ENCODE results near the gene NQO1. TPM values are rescaled to one million over a fixed set of nuclear protein-coding genes. Genes with fewer than 3 reads are reported as not detected.

The NQO1 gene
- total and polyA plus RNA-seq, 2 donors (not counting 1 experiment from before 2014, with no cell fraction given) = 1.3 to 2.3 TPM

DNA sequence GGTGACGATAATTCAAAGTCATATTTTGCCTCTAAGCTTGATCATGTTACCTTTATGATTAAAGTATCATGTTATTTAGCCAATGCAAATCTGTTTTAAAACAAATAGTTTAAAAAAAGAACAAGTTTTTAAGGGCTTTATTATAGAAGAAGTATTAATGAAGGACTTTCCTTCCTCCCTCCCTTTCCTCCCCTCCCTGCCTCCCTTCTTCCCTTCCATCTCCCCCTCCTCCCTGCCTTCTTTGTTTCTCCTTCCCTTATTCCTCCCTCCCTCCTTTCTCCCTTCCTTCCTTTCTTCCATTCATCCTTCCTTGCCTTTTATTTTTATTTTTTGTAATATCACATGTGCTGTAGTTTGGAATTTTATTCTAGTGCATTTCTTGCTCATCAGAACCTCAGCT lies 26.4 kb downstream of the NQO1 start:
- H3K4me3 Mint-ChIP-seq = no peak overlapping the region
- no peak overlapping the region for H3K4me2 ChIP-seq (replicated peaks; ENCODE audit: low read depth, low read length, poor library complexity, severe bottlenecking)
- H3K27ac Mint-ChIP-seq = no peak overlapping the region

DNA sequence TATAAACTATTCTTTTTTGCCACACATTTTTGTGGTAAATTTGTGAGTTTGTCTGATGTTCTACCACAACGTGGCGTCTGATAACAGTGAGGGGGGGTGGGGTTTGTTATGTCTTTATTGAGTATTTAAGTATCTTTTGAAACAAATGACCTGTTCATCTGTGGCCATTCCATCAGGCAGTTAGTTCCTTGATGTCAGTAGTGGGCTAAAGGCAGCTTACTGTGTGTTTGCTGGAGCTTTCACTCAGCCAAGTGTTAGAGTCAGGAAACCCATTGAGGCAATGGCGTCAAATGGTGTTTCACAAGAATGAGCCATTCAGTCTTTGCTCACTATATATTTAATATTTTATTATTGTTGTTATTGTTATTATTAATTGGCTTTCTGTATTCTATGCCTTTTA lies 28.0 kb downstream of the NQO1 start:
- ChIA-PET POLR2A (no interaction called here), CTCF (no interaction called here)
- Histone ChIP-seq H3K4me1 (ENCODE audit: control insufficient read depth in 2 of 2, insufficient read depth in 2 of 2, low read length in 2 of 2) (no peaks in the 10 kb centered on the region), H3K79me2 (ENCODE audit: control insufficient read depth, insufficient read depth, low read length) (peaks cover 5% of the 10 kb centered on the region), H3K4me3 (ENCODE audit: control extremely low read depth in 1 of 5, extremely low read depth in 1 of 5, insufficient read depth in 1 of 5, low read depth in 2 of 5, low read length in 4 of 5) (no peak overlapping the region), H4K20me1 (ENCODE audit: control insufficient read depth, insufficient read depth, low read length, poor library complexity, severe bottlenecking) (no peaks in the 10 kb centered on the region), H3K4me2 (replicated peaks; ENCODE audit: low read depth, low read length, poor library complexity, severe bottlenecking) (no peak overlapping the region), H3K27ac (ENCODE audit: low read length in 2 of 2) (no peak overlapping the region), H3K9ac (ENCODE audit: low read length) (no peak overlapping the region), H2AFZ (ENCODE audit: insufficient read depth, low read depth, low read length, poor library complexity, severe bottlenecking) (no peak overlapping the region), H3K9me3 (ENCODE audit: control extremely low read depth in 1 of 3, control insufficient read depth in 2 of 3, insufficient read depth in 1 of 3, low read length in 2 of 3) (no peaks in the 10 kb centered on the region), H3K27me3 (replicated peaks in 1 of 4; ENCODE audit: control extremely low read depth in 1 of 4, control insufficient read depth in 3 of 4, insufficient read depth in 4 of 4, low read length in 3 of 4) (no peaks in the 10 kb centered on the region), H3K36me3 (replicated peaks in 1 of 2; ENCODE audit: control extremely low read depth in 1 of 2, control insufficient read depth in 1 of 2, extremely low read depth in 1 of 2, insufficient read depth in 2 of 2, low read length in 1 of 2) (peaks cover 0 to 37% of the 10 kb centered on the region in 2 experiments)
- TF ChIP-seq EZH2 (IDR thresholded peaks at IDR 0.05; ENCODE audit: borderline replicate concordance, insufficient read depth, low read depth, low read length, poor library complexity, severe bottlenecking) = no peak
- TF ChIP-seq, protein P1, sequence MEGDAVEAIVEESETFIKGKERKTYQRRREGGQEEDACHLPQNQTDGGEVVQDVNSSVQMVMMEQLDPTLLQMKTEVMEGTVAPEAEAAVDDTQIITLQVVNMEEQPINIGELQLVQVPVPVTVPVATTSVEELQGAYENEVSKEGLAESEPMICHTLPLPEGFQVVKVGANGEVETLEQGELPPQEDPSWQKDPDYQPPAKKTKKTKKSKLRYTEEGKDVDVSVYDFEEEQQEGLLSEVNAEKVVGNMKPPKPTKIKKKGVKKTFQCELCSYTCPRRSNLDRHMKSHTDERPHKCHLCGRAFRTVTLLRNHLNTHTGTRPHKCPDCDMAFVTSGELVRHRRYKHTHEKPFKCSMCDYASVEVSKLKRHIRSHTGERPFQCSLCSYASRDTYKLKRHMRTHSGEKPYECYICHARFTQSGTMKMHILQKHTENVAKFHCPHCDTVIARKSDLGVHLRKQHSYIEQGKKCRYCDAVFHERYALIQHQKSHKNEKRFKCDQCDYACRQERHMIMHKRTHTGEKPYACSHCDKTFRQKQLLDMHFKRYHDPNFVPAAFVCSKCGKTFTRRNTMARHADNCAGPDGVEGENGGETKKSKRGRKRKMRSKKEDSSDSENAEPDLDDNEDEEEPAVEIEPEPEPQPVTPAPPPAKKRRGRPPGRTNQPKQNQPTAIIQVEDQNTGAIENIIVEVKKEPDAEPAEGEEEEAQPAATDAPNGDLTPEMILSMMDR (IDR thresholded peaks at IDR 0.05) = no peak
- no peak for DNase-seq
- no peak overlapping the region for H3K4me3 Mint-ChIP-seq
- no peak for ATAC-seq (ENCODE audit: low read depth)
- intact Hi-C loops (cut with micrococcal nuclease) = no loop called here
- H3K27me3 Mint-ChIP-seq = no peaks in the 10 kb centered on the region
- no peaks in the 10 kb centered on the region for H3K9me3 Mint-ChIP-seq (ENCODE audit: insufficient read depth)
- H3K4me1 Mint-ChIP-seq = no peaks in the 10 kb centered on the region
- 92% methylated on average over 2 of the region's 3 CpGs for WGBS (ENCODE audit: insufficient coverage)
- H3K27ac Mint-ChIP-seq = no peak overlapping the region

More for the DNA sequence above, 26.4 kb downstream of the NQO1 start:
- no peaks in the 10 kb centered on the region for H3K27me3 Mint-ChIP-seq
- H3K27me3 ChIP-seq (replicated peaks in 1 of 4; ENCODE audit: control extremely low read depth in 1 of 4, control insufficient read depth in 3 of 4, insufficient read depth in 4 of 4, low read length in 3 of 4) = no peaks in the 10 kb centered on the region
- intact Hi-C loops (cut with micrococcal nuclease) = loop anchor here (10.0 kb wide), 2 partner anchors 155 to 305 kb away; no protein-coding TSS in a partner anchor
- DNase-seq (no peak), ATAC-seq (ENCODE audit: low read depth) (no peak)
- H3K4me1 Mint-ChIP-seq = no peaks in the 10 kb centered on the region
- no peak overlapping the region for H2AFZ ChIP-seq (ENCODE audit: insufficient read depth, low read depth, low read length, poor library complexity, severe bottlenecking)
- H3K36me3 ChIP-seq (replicated peaks in 1 of 2; ENCODE audit: control extremely low read depth in 1 of 2, control insufficient read depth in 1 of 2, extremely low read depth in 1 of 2, insufficient read depth in 2 of 2, low read length in 1 of 2) = peaks cover 0 to 34% of the 10 kb centered on the region in 2 experiments
- no peak overlapping the region for H3K4me3 ChIP-seq (ENCODE audit: control extremely low read depth in 1 of 5, extremely low read depth in 1 of 5, insufficient read depth in 1 of 5, low read depth in 2 of 5, low read length in 4 of 5)
- CTCF ChIA-PET = interaction anchor here (0.7 to 1.2 kb wide), 2 partner anchors 8 to 10 kb away, joined by 3 to 4 read pairs; no protein-coding TSS in a partner anchor
- no CpG with 5 or more reads among the region's 1 CpG for WGBS (ENCODE audit: insufficient coverage)
- H3K9me3 ChIP-seq (ENCODE audit: control extremely low read depth in 1 of 3, control insufficient read depth in 2 of 3, insufficient read depth in 1 of 3, low read length in 2 of 3) = no peaks in the 10 kb centered on the region
- no peaks in the 10 kb centered on the region for H3K4me1 ChIP-seq (ENCODE audit: control insufficient read depth in 2 of 2, insufficient read depth in 2 of 2, low read length in 2 of 2)
- POLR2A ChIA-PET = no interaction called here
- TF ChIP-seq, protein P1 (IDR thresholded peaks at IDR 0.05) = no peak
- no peak for TF ChIP-seq EZH2 (IDR thresholded peaks at IDR 0.05; ENCODE audit: borderline replicate concordance, insufficient read depth, low read depth, low read length, poor library complexity, severe bottlenecking)
- no peaks in the 10 kb centered on the region for H3K79me2 ChIP-seq (ENCODE audit: control insufficient read depth, insufficient read depth, low read length)
- no peak overlapping the region for H3K9ac ChIP-seq (ENCODE audit: low read length)
- H4K20me1 ChIP-seq (ENCODE audit: control insufficient read depth, insufficient read depth, low read length, poor library complexity, severe bottlenecking) = no peaks in the 10 kb centered on the region
- no peaks in the 10 kb centered on the region for H3K9me3 Mint-ChIP-seq (ENCODE audit: insufficient read depth)
- H3K27ac ChIP-seq (ENCODE audit: low read length in 2 of 2) = no peak overlapping the region
